Measurements from ENCODE around the gene ARFIP1. TPM values are rescaled to one million over a fixed set of nuclear protein-coding genes. Genes with fewer than 3 reads are reported as not detected.
"Not testable (repeated sequence)": the region's sequence is repeated elsewhere in the genome, so short reads cannot be mapped to it uniquely, and the experiment has no call there.

The ARFIP1 gene
- total RNA-seq, 1 donor from 2014 or later = 34.4 TPM

- no peak for DNase-seq
Observed at GRCh38 chr4:152785639-152786615, 6.2 kb downstream of the ARFIP1 start.

GRCh38 chr4:152786627-152787026 lies 6.9 kb downstream of the ARFIP1 start:
- DNase-seq = no peak

DNA sequence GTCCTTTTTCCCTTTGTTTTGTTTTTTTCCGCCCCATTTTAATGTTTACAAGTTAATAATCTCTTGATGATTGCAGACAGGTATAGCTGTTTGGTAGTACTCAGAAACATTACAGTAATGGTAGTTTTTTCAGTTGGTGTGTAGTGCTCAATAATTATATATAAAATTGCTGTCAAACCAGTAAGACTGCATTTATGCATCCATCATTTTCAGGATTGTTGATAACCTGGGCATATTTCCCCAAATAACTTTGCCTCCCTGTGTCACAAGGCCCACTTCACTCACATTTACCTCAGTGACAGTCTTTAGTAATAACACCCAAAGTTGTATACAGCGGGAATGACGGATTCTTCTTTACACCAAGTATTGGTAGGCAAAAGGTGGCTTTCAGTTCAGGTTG lies 16.1 kb downstream of the ARFIP1 start:
- DNase-seq = no peak

- no peak for DNase-seq
Observed at GRCh38 chr4:152803541-152803940, 23.8 kb downstream of the ARFIP1 start.

- DNase-seq = no peak
Observed at GRCh38 chr4:152805071-152805650, 25.4 kb downstream of the ARFIP1 start.

DNA sequence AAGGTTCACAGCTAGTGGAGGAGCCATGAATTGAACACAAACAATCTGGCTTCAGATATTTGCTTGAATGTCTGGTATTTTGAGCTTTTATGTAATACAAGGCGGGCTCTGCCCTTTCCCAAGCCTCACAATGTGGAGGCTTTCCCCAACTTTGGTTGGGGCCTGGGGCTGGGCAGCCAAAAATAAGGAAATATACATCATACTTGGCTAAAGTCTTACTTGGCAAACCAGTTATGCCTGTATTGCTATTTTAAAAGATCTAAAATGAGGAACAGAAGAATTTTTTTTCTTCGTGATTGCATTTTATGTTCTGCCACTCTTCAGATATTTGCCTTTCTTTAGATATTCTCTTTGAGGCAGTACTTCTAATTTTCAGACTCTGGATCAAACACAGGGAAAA lies 26.1 kb downstream of the ARFIP1 start:
- DNase-seq = no peak

DNA sequence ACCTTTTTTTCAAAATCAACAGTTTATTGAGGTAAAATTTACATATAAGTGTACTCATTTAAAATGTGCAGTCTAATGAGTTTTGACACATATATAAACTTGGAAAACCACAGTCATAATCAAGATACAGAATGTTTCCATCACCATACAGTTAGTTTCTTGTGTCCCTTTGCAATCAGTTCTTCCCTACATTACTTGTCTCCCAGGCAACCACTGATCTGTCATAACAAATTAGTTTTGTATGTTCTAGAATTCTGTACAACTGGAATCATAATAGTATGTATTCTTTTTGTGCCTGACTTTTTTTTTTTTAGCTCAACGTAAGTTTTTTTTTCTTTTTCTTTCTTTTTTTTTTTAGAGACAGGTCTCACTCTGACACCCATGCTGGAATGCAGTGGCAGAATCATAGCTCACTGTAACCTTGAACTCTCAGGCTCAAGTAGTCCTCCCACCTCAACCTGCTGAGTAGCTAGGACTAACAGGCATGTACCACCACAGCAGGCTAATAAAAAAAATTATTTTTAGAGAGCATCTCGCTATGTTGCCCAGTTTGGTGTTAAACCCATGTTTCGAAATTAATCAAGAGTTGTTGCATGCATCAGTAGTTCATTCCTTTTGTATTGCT lies 26.9 kb downstream of the ARFIP1 start:
- DNase-seq = no peak

DNA sequence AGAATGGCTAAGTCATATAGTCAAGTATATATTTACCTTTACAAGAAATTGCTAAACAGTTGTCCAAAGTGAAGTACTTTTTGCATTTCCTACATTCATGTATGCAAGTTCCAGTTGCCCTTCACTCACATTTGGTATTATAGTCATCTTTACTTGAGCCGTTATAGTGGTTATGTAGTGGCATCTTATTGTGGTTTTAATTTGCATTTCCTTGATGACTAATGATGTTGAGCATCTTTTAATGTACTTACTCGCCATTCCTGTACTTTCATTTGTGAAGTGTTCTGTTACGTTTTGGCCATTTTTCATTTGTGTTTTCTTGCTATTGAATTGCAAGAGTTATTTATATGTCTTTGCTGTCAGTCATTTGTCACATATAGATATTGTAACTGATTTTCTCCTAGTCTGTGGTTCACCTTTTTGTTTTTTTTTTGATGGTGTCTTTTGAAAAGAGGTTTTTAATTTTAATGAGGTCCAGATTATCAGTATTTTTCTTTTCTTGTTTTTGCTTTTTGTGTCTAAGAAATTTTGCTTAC lies 27.6 kb downstream of the ARFIP1 start:
- no peak for DNase-seq

DNA sequence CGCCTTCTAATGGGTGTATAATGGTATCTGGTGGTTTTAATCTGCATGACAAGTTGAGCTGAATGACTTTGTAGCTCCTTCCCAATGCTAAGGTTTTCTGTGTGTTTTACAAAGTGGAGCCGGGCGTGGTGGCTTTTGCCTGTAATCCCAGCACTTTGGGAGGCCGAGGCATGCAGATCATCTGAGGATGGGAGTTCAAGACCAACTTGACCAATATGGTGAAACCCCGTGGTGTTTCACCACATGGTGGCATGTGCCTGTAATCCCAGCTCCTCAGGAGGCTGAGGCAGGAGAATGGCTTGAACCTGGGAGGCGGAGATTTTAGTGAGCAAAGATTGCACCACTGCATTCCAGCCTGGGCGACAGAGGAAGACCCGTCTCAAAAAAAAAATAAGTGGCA lies 28.9 kb downstream of the ARFIP1 start:
- no peak for DNase-seq

DNA sequence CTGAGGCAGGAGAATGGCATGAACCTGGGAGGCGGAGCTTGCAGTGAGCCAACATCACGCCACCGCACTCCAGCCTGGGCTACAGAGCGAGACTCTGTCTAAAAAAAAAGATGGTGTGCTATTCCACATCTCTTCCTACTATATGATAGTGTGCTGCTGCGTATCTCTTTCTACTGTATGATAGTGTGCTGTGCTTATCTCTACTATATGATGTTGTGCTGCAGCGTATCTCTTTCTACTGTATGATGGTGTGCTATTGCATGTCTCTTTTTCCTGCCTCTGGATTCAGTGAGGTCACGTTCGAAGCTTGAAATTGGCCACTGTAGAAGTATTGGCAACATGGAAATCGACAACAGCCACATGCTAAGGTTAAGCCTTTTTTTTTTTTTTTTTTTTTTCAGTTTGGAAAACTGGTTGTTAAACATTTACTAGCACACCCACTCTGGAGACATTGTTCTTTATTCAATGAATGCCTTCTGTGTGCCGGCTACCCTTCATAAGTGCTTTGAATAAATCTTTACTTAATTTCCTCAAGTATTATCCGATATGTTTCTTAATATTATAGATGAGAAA lies 31.0 kb downstream of the ARFIP1 start:
- DNase-seq = no peak

DNA sequence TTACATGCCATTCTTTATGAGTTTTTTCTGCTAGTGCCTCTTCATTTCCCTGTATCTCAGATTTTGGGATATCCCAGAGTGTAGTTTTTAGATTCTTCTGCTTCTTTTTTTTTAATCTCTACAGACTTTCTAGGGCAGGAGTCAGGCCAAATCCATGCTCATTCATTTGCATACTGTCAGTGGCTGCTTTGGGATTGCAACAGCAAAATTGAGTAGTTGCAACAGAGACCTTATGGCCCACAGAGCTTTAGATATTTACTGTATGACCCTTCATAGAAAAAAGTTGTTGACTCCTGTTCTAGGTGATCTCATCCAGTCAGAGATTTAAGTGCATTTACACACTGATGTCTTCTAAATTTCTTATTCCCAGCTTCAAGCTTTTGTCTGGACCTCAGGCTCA lies 35.3 kb downstream of the ARFIP1 start:
- DNase-seq = no peak

GRCh38 chr4:152817331-152817730 lies 37.6 kb downstream of the ARFIP1 start:
- peak; percentile 50 for DNase-seq

GRCh38 chr4:152819026-152819645 lies 39.4 kb downstream of the ARFIP1 start:
- DNase-seq = no peak

GRCh38 chr4:152820073-152820472 lies 40.3 kb downstream of the ARFIP1 start:
- no peak for DNase-seq

DNA sequence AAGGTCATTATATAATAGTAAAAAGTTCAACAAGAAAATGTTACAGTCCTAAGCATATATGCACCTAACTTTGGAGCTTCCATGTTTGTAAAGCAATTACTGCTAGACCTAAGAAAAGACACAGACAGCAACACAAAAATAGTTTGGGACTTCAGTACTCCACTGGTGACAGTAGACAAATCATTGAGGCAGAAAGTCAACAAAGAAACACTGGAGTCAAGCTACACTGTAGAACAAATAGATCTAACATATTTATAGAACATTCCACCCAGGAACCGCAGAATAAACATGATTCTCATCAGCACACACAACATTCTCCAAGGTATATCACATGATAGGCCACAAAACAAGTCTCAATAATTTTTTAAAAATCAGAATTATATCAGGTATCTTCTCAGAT lies 42.6 kb downstream of the ARFIP1 start:
- DNase-seq = no peak

GRCh38 chr4:152824561-152824960 lies 44.8 kb downstream of the ARFIP1 start:
- no peak for DNase-seq

DNA sequence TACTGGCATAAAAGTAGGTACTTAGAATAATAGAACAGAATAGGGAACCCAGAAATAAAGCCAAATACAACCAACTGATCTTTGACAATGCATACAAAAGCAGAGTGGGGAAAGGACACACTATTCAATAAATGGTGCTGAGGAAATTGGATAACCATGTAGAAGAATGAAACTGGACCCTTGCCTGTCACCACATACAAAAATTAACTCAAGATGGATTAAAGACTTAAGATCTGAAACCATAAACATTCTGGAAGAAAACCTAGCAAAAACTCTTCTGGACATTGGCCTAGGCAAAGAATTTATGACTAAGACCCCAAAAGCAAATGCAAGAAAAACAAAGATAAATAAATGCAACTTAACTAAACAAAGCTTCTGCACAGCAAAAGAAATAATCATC lies 45.6 kb downstream of the ARFIP1 start:
- no peak for DNase-seq

GRCh38 chr4:152828122-152828521 lies 48.4 kb downstream of the ARFIP1 start:
- no peak for DNase-seq

DNA sequence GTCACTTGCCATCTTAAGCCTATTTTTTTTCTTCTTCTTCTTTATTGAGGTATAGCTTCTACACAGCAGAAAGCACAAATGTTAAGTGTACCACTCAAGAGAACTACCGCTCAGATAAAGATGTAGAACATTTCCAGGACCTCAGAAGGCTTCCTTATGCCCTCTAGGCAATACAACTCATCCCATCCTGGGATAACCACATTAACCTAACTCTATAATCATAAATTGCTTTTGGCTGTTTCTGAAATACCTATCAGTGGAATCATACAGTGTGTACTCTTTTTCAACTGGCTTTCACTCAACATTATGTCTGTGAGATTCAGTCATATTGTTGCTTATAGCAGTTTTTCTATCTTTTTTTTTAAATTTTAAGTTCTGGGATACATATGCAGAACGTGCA lies 51.7 kb downstream of the ARFIP1 start:
- DNase-seq = no peak

GRCh38 chr4:152836936-152837335 lies 57.2 kb downstream of the ARFIP1 start:
- no peak for DNase-seq

- not testable (repeated sequence) for DNase-seq
Observed at GRCh38 chr4:152839729-152840128, 60.0 kb downstream of the ARFIP1 start.

DNA sequence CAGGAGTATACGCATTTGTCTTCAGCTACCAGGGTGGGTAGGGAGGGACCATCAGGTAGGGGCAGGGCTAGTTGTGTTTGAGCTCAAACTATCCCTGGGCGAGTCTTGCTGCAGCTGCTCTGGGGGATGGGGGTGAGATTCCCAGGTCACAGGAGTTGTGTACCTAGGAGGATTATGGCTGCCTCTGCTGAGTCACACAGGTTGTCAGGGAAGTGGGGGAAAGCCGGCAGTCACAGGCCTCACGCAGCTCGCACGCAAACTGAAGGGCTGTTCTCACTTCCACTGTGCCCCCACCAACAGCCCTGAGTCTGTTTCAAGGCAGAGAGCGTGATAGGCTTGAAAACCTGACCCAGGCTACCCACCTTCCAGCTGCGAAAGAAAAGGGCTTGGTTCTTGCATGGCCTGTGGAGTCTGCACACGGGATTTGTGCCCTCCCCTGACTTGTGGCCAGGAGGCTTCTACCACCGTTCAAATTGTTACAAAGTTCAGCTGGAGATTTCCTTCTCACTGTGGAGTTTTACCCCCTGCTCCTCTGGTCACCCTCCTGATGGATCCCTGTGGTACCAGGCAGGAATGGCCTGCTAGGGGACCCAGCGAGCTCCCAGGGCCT lies 63.8 kb downstream of the ARFIP1 start:
- DNase-seq = no peak

Data from dermis blood vessel endothelial cell (primary cell).